CD4-positive, alpha-beta T cell (primary cell): ENCODE measurements around the gene MCTP1. TPM values are rescaled to one million over a fixed set of nuclear protein-coding genes. Genes with fewer than 3 reads are reported as not detected.
"Not testable (repeated sequence)": the region's sequence is repeated elsewhere in the genome, so short reads cannot be mapped to it uniquely, and the experiment has no call there.

ENCODE experiments used
- ATAC-seq: fragments of 200-7000 bp; cut with Tn5 transposase; one replicate; pipeline ENCODE4 v1.10.0; 2022; ENCODE audit warnings: mild to moderate bottlenecking; ENCODE audit not compliant: poor library complexity
- CTCF ChIA-PET: fragments of 350-600 bp; sonication (Branson Sonifier 250); formaldehyde crosslinking; loops from one replicate; lab custom pipeline; 2021; ENCODE audit warnings: antibody characterized with exemption, inconsistent platforms; lab: Charles Lee
- POLR2A ChIA-PET: fragments of 350-600 bp; sonication (Branson Sonifier 250); formaldehyde crosslinking; loops from one replicate; lab custom pipeline; 2021; ENCODE audit warnings: antibody characterized with exemption, inconsistent platforms; lab: Charles Lee
- DNase-seq, 14 experiments: peaks; one replicate each; pipeline ENCODE4 v3.0.0-alpha.2; 2013 to 2020; ENCODE audit warnings: mixed read lengths in 2 of 14
- H3K27ac ChIP-seq, 2 donors: one replicate each; pipeline versions ENCODE4 v1.5.1 to v1.7.0; 2013; ENCODE audit warnings: low read length in 2 of 2, low read depth in 1 of 2, mild to moderate bottlenecking in 1 of 2
- H3K27me3 ChIP-seq, 2 experiments: 1 replicate in 1 of 2; 2 replicates in 1 of 2; pipeline versions ENCODE4 v1.6.1 to v1.7.0; 2013; ENCODE audit warnings: low read length in 2 of 2, control low read depth in 1 of 2, mild to moderate bottlenecking in 1 of 2, moderate library complexity in 1 of 2; ENCODE audit not compliant: insufficient read depth in 2 of 2, control insufficient read depth in 1 of 2
- H3K36me3 ChIP-seq: one replicate; pipeline ENCODE4 v1.6.1; 2013; ENCODE audit warnings: low read length, control low read depth; ENCODE audit not compliant: insufficient read depth
- H3K4me1 ChIP-seq: one replicate; pipeline ENCODE4 v1.6.1; 2013; ENCODE audit warnings: low read length, control low read depth; ENCODE audit not compliant: insufficient read depth
- H3K4me3 ChIP-seq: one replicate; pipeline ENCODE4 v1.5.1; 2013; ENCODE audit warnings: mild to moderate bottlenecking, low read length, moderate library complexity
- H3K9me3 ChIP-seq, 2 experiments: 1 replicate in 1 of 2; 2 replicates in 1 of 2; pipeline versions ENCODE4 v1.6.1 to v1.7.0; 2013; ENCODE audit warnings: low read length in 2 of 2, mild to moderate bottlenecking in 2 of 2, control low read depth in 1 of 2, moderate library complexity in 1 of 2; ENCODE audit not compliant: control insufficient read depth in 1 of 2, insufficient read depth in 1 of 2
- H3K27ac Mint-ChIP-seq: one replicate; pipeline ENCODE4 v1.8.0; 2020; ENCODE audit warnings: mixed read lengths
- H3K27me3 Mint-ChIP-seq: one replicate; pipeline ENCODE4 v1.8.0; 2021; ENCODE audit warnings: mixed read lengths
- H3K36me3 Mint-ChIP-seq: one replicate; pipeline ENCODE4 v1.8.0; 2021; ENCODE audit warnings: low read depth, mixed read lengths
- H3K4me1 Mint-ChIP-seq: one replicate; pipeline ENCODE4 v1.8.0; 2021; ENCODE audit warnings: low read depth, mixed read lengths
- H3K4me3 Mint-ChIP-seq: one replicate; pipeline ENCODE4 v1.8.0; 2020; ENCODE audit warnings: mild to moderate bottlenecking, mixed read lengths
- H3K9me3 Mint-ChIP-seq: one replicate; pipeline ENCODE4 v1.8.0; 2020; ENCODE audit warnings: mixed read lengths
- CTCF ChIP-seq: fragments of 200-600 bp; IDR thresholded peaks from one replicate; pipeline ENCODE4 v1.8.0; 2022; ENCODE audit warnings: antibody characterized with exemption, mild to moderate bottlenecking
- intact Hi-C, 2 experiments: fragments of 100-400 bp; cut with DNase I in 1 of 2; cut with micrococcal nuclease in 1 of 2; formaldehyde crosslinking; loops; one replicate each; pipeline versions ENCODE4 v1.15.1 to v1.9.0; 2023 to 2025; cut with DNase I, micrococcal nuclease
- total RNA-seq, 174 experiments: library from RNA in 2 of 174; stranded (reverse) in 2 of 174; gene quantifications; one replicate each; pipeline ENCODE4 v1.2.3 and lab custom pipeline; 2021 to 2026

Gene MCTP1
- total RNA-seq, 2 experiments from 2014 or later, result 2.1 to 2.7 TPM

DNA sequence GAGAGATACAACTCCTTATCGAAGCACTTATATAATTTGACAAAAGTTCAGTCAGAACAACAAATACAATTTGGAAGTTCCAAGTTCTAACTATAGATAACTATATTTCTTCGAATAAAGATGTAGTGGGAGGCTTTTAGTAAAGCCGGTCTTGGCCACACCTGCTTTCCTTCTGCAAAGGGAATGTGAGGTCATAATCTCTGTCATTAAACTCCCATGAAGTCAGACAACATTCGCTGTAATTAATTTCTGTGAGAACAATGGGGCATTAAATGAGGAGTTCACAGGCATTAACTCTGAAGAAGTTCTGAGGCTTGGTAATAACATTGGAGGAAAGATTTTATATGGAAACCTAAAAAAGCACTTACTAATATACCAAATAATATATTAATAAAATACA lies 67.5 kb downstream of the MCTP1 start:
- Mint-ChIP-seq H3K9me3 (peaks cover 3% of the 10 kb centered on the region), H3K27me3 (no peaks in the 10 kb centered on the region), H3K4me1 (no peaks in the 10 kb centered on the region), H3K27ac (no peak overlapping the region), H3K36me3 (no peaks in the 10 kb centered on the region), H3K4me3 (no peak overlapping the region)
- no peak for ATAC-seq
- Histone ChIP-seq H3K4me3 (no peak overlapping the region), H3K36me3 (no peaks in the 10 kb centered on the region), H3K4me1 (no peaks in the 10 kb centered on the region), H3K27ac (no peak overlapping the region), H3K27me3 (no peaks in the 10 kb centered on the region), H3K9me3 (no peaks in the 10 kb centered on the region)
- intact Hi-C loops, result no loop called here
- TF ChIP-seq CTCF, result no peak
- ChIA-PET CTCF (no interaction called here), POLR2A (no interaction called here)
- DNase-seq, result no peak

GRCh38 chr5:95216136-95216955 lies 68.5 kb downstream of the MCTP1 start:
- ATAC-seq (no peak), DNase-seq (no peak)
- no peak overlapping the region for H3K4me3 Mint-ChIP-seq
- H3K27me3 Mint-ChIP-seq, result no peaks in the 10 kb centered on the region
- Histone ChIP-seq H3K27me3 (no peaks in the 10 kb centered on the region), H3K4me3 (no peak overlapping the region), H3K9me3 (no peaks in the 10 kb centered on the region), H3K27ac (no peak overlapping the region), H3K36me3 (no peaks in the 10 kb centered on the region), H3K4me1 (no peaks in the 10 kb centered on the region)
- no peaks in the 10 kb centered on the region for H3K4me1 Mint-ChIP-seq
- ChIA-PET CTCF (no interaction called here), POLR2A (no interaction called here)
- peaks cover 3% of the 10 kb centered on the region for H3K9me3 Mint-ChIP-seq
- intact Hi-C loops, result no loop called here
- no peak for TF ChIP-seq CTCF
- H3K27ac Mint-ChIP-seq, result no peak overlapping the region
- no peaks in the 10 kb centered on the region for H3K36me3 Mint-ChIP-seq

GRCh38 chr5:95207811-95208210 lies 77.1 kb downstream of the MCTP1 start:
- H3K4me3 Mint-ChIP-seq, H3K9me3 Mint-ChIP-seq, H3K27me3 ChIP-seq, H3K27ac Mint-ChIP-seq, ATAC-seq, POLR2A ChIA-PET, intact Hi-C loops, H3K4me1 ChIP-seq, H3K36me3 Mint-ChIP-seq, H3K27ac ChIP-seq, H3K9me3 ChIP-seq, DNase-seq, H3K4me1 Mint-ChIP-seq, H3K27me3 Mint-ChIP-seq, H3K4me3 ChIP-seq, CTCF ChIA-PET, H3K36me3 ChIP-seq: not testable (repeated sequence)

DNA sequence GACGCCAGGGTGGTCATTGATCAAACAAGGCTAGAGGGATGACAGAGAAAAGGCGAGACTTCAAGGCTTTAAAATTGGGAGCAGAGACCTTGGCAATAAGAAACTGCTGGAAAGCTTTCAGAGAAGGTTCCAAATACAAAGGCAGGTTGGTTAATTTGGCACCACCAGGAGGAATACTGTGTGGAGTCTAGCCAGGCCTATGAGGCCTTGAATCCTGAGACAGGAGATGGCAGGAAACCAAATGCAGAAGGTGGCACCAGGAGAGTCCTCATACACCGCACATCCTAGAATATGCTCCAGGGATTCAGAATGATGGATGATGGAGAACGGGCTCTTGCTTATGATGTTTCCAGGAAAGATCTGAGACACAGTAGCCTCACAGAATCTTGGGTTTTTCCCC lies 90.0 kb downstream of the MCTP1 start:
- intact Hi-C loops, result no loop called here
- Mint-ChIP-seq H3K27me3 (no peaks in the 10 kb centered on the region), H3K4me1 (no peaks in the 10 kb centered on the region), H3K4me3 (no peak overlapping the region), H3K27ac (no peak overlapping the region), H3K9me3 (no peaks in the 10 kb centered on the region), H3K36me3 (no peaks in the 10 kb centered on the region)
- no peak for ATAC-seq
- no peaks in the 10 kb centered on the region for H3K9me3 ChIP-seq
- TF ChIP-seq CTCF, result no peak
- no peaks in the 10 kb centered on the region for H3K27me3 ChIP-seq
- no peaks in the 10 kb centered on the region for H3K36me3 ChIP-seq
- POLR2A ChIA-PET, result no interaction called here
- CTCF ChIA-PET, result no interaction called here
- H3K4me1 ChIP-seq, result no peaks in the 10 kb centered on the region
- DNase-seq, result no peak
- H3K4me3 ChIP-seq, result no peak overlapping the region
- H3K27ac ChIP-seq, result no peak overlapping the region
